ENCODE measurements around the gene AFF3.

Gene AFF3

GRCh38 chr2:100053087-100053885, 89.1 kb downstream of the AFF3 start:
- no peak for TF ChIP-seq CTCF (IDR thresholded peaks at IDR 0.05)

- no peak for TF ChIP-seq CTCF (IDR thresholded peaks at IDR 0.05)
Observed at GRCh38 chr2:100052650-100053049, 89.7 kb downstream of the AFF3 start.

- no peak for TF ChIP-seq CTCF (IDR thresholded peaks at IDR 0.05)
Observed at GRCh38 chr2:100051253-100051652, 91.1 kb downstream of the AFF3 start.

- TF ChIP-seq CTCF (IDR thresholded peaks at IDR 0.05) = no peak
Observed at GRCh38 chr2:100050685-100051084, 91.7 kb downstream of the AFF3 start.

- no peak for TF ChIP-seq CTCF (IDR thresholded peaks at IDR 0.05)
Observed at GRCh38 chr2:100046961-100047947, 95.1 kb downstream of the AFF3 start.

- TF ChIP-seq CTCF (IDR thresholded peaks at IDR 0.05) = no peak
Observed at GRCh38 chr2:100045000-100045399, 97.4 kb downstream of the AFF3 start.

GRCh38 chr2:100043891-100044255, 98.5 kb downstream of the AFF3 start:
- TF ChIP-seq CTCF (IDR thresholded peaks at IDR 0.05) = no peak

All from LNCAP (cell line).